ENCODE measurements around the gene ARHGEF17.

DNA sequence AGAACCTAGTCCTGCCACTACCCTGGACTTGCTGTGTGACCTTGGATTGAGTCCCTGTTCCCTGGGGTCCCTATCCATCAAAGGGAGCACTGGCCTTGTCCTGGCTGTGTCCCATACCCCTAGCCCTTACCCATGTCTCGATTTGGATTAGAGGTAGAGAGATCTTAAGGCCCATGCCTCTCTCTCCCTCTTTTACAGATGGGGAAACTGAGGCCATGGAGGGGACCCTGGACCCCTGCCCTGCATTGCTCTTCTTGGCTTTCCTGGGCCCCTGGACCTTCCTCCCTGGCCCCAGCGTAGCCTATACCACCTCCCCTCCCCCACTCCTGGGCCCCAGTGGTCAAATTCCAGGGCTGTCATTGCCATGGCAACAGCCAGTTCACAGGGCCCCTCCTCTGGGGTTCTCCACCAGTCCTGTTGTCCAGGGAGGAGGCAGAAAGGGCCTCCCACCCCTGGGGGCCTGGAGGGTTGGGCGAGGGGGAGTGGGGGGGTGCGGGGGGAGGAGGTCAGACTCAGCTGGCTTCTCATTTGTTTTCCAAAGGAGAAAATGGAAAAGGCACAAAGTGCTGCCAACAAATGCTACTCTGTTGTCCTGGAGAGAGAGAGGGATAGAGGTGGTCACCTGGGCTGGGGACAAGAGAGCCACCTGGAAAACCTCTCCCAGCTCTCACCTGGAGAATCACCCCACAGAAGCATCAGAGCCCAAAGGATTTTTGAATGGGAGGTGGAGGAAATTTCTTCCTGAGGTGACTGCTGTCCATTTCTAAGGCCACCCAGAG lies 23.3 kb downstream of the ARHGEF17 start:
- TF ChIP-seq, protein P1, sequence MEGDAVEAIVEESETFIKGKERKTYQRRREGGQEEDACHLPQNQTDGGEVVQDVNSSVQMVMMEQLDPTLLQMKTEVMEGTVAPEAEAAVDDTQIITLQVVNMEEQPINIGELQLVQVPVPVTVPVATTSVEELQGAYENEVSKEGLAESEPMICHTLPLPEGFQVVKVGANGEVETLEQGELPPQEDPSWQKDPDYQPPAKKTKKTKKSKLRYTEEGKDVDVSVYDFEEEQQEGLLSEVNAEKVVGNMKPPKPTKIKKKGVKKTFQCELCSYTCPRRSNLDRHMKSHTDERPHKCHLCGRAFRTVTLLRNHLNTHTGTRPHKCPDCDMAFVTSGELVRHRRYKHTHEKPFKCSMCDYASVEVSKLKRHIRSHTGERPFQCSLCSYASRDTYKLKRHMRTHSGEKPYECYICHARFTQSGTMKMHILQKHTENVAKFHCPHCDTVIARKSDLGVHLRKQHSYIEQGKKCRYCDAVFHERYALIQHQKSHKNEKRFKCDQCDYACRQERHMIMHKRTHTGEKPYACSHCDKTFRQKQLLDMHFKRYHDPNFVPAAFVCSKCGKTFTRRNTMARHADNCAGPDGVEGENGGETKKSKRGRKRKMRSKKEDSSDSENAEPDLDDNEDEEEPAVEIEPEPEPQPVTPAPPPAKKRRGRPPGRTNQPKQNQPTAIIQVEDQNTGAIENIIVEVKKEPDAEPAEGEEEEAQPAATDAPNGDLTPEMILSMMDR (IDR thresholded peaks at IDR 0.05), result no peak
- no peak for TF ChIP-seq POLR2A (IDR thresholded peaks at IDR 0.05)

Data from right lobe of liver (tissue), 4 donors.